HG03159 (cell line): ENCODE data around the gene CAPG.
"Not testable (repeated sequence)": the region's sequence is repeated elsewhere in the genome, so short reads cannot be mapped to it uniquely, and the experiment has no call there.

Experiments used
- ATAC-seq: cut with Tn5 transposase; IDR thresholded peaks from one replicate; pipeline ENCODE4 v1.9.1; 2021; ENCODE audit warnings: mild to moderate bottlenecking, moderate library complexity; ENCODE audit not compliant: unreplicated experiment

The CAPG gene

GRCh38 chr2:85367180-85367579, 43.0 kb downstream of the CAPG start:
- ATAC-seq, result no peak

GRCh38 chr2:85362653-85363387, 47.3 kb downstream of the CAPG start:
- not testable (repeated sequence) for ATAC-seq

GRCh38 chr2:85357736-85358135, 52.4 kb downstream of the CAPG start:
- ATAC-seq, result no peak

- ATAC-seq, result no peak
These were observed 54.0 kb downstream of the CAPG start for GRCh38 chr2:85356186-85356585.

GRCh38 chr2:85355521-85355920, 54.6 kb downstream of the CAPG start:
- no peak for ATAC-seq

- peak; percentile 31 for ATAC-seq
These were observed 55.1 kb downstream of the CAPG start for GRCh38 chr2:85355073-85355410.

GRCh38 chr2:85354286-85355072, 55.7 kb downstream of the CAPG start, which contains the start of the genes ELMOD3 and RETSAT:
TSS of gene ELMOD3 (plus strand) at chr2:85354769. CDS start at chr2:85357199, 2,430 bp downstream.
TSS of gene RETSAT (minus strand) at chr2:85354528. CDS start at chr2:85354507, 21 bp downstream.
- peak; percentile 96 for ATAC-seq

- no peak for ATAC-seq
These were observed 56.3 kb downstream of the CAPG start for GRCh38 chr2:85353876-85354285.

- no peak for ATAC-seq
These were observed 62.6 kb downstream of the CAPG start for GRCh38 chr2:85347599-85347998.
